KMS-11 (cell line): ENCODE results near the gene LZTS3.
A peak's percentile ranks its signal among the peaks of the same experiment; 100 is the strongest.

Source experiments
- H2AFZ ChIP-seq: fragments of 200-600 bp; sonication (generic); 2 replicates; pipeline ENCODE4 v1.6.1; 2016; ENCODE audit warnings: antibody characterized with exemption, mixed run types, low read depth
- H3K27ac ChIP-seq: fragments of 200-600 bp; sonication (generic); 2 replicates; pipeline ENCODE4 v1.6.1; 2016; ENCODE audit warnings: mild to moderate bottlenecking, mixed run types
- H3K27me3 ChIP-seq: fragments of 200-600 bp; sonication (generic); 2 replicates; pipeline ENCODE4 v1.6.1; 2017; ENCODE audit warnings: mild to moderate bottlenecking, low read depth, mixed run types, moderate library complexity; ENCODE audit not compliant: insufficient read depth
- H3K36me3 ChIP-seq: fragments of 200-600 bp; sonication (generic); 2 replicates; pipeline ENCODE4 v1.6.1; 2017; ENCODE audit warnings: mild to moderate bottlenecking, mixed run types; ENCODE audit not compliant: insufficient read depth
- H3K4me1 ChIP-seq: fragments of 200-600 bp; sonication (generic); 2 replicates; pipeline ENCODE4 v1.6.1; 2016; ENCODE audit warnings: mild to moderate bottlenecking, low read depth, mixed run types; ENCODE audit not compliant: poor library complexity, severe bottlenecking
- H3K4me2 ChIP-seq: fragments of 200-600 bp; sonication (generic); 2 replicates; pipeline ENCODE4 v1.7.0; 2016; ENCODE audit warnings: mild to moderate bottlenecking, mixed run types
- H3K4me3 ChIP-seq: fragments of 200-600 bp; sonication (generic); IDR thresholded peaks from 2 replicates; pipeline ENCODE4 v1.6.1; 2017; ENCODE audit warnings: low read depth, low read length, mixed read lengths; ENCODE audit not compliant: insufficient read depth
- H3K79me2 ChIP-seq: fragments of 200-600 bp; sonication (generic); 2 replicates; pipeline ENCODE4 v1.6.1; 2016; ENCODE audit warnings: low read depth, mixed run types; ENCODE audit not compliant: insufficient read depth
- H3K9ac ChIP-seq: fragments of 200-600 bp; sonication (generic); 2 replicates; pipeline ENCODE4 v1.6.1; 2016; ENCODE audit warnings: mild to moderate bottlenecking, mixed run types
- H4K20me1 ChIP-seq: fragments of 200-600 bp; sonication (generic); 2 replicates; pipeline ENCODE4 v1.6.1; 2016; ENCODE audit warnings: mild to moderate bottlenecking, mixed run types; ENCODE audit not compliant: insufficient read depth
- TF ChIP-seq, protein P1 (sequence below): fragments of 200-600 bp; sonication (generic); conservative IDR thresholded peaks from 2 replicates; pipeline ENCODE4 v1.6.1; 2017; ENCODE audit warnings: low read depth, mild to moderate bottlenecking, antibody characterized with exemption, low read length, moderate library complexity, mixed read lengths

Gene LZTS3

DNA sequence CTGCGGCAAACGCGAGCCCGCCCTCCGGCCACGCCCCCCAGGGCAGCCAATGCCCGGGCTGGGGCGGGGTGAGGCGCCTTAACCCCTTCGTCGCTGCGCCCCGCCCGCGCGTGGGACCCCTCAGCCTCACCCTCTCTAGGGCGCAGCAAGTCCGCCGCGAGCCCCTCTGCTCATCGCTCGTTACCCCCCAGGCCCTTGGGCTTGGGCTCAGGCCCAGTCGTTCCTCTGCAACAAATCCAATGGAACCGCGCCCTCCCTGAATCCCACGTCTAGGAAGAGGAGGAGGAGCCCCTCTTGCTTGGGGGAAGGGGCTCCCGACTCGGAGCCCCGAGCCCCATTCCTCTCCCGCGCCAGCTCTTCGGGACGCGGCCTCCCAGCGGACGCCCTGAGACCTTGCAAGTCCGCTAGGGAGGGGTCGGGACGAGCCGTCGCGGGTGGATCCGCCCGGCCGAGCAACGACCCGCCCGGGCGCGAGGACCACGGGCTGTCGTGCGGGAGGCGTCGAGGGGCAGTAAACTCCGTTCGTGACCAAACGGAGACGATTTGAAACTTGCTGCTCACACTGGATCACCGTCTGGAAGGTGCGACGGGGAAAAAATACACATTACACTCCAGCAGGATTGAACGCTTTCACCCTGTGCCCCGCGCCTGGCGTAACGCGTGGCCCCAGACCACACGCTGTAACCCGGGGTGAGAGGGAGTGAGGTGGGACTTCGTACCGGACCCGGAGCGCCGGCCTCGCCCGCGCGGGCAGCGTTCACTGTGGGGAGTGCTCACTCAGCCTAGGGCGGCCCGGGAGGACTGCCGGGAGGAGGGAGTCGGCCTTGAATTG, 477 bp upstream of the LZTS3 start:
- Histone ChIP-seq H3K4me2 (no peak overlapping the region), H4K20me1 (no peaks in the 10 kb centered on the region), H3K27me3 (no peaks in the 10 kb centered on the region), H3K4me1 (no peaks in the 10 kb centered on the region), H3K27ac (no peak overlapping the region), H3K4me3 (no peak overlapping the region), H3K79me2 (no peaks in the 10 kb centered on the region), H2AFZ (peak overlapping the region; percentile 87), H3K9ac (no peak overlapping the region; the same call in 1 of the 2 replicates), H3K36me3 (no peaks in the 10 kb centered on the region)
- TF ChIP-seq, protein P1, sequence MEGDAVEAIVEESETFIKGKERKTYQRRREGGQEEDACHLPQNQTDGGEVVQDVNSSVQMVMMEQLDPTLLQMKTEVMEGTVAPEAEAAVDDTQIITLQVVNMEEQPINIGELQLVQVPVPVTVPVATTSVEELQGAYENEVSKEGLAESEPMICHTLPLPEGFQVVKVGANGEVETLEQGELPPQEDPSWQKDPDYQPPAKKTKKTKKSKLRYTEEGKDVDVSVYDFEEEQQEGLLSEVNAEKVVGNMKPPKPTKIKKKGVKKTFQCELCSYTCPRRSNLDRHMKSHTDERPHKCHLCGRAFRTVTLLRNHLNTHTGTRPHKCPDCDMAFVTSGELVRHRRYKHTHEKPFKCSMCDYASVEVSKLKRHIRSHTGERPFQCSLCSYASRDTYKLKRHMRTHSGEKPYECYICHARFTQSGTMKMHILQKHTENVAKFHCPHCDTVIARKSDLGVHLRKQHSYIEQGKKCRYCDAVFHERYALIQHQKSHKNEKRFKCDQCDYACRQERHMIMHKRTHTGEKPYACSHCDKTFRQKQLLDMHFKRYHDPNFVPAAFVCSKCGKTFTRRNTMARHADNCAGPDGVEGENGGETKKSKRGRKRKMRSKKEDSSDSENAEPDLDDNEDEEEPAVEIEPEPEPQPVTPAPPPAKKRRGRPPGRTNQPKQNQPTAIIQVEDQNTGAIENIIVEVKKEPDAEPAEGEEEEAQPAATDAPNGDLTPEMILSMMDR, result no peak

DNA sequence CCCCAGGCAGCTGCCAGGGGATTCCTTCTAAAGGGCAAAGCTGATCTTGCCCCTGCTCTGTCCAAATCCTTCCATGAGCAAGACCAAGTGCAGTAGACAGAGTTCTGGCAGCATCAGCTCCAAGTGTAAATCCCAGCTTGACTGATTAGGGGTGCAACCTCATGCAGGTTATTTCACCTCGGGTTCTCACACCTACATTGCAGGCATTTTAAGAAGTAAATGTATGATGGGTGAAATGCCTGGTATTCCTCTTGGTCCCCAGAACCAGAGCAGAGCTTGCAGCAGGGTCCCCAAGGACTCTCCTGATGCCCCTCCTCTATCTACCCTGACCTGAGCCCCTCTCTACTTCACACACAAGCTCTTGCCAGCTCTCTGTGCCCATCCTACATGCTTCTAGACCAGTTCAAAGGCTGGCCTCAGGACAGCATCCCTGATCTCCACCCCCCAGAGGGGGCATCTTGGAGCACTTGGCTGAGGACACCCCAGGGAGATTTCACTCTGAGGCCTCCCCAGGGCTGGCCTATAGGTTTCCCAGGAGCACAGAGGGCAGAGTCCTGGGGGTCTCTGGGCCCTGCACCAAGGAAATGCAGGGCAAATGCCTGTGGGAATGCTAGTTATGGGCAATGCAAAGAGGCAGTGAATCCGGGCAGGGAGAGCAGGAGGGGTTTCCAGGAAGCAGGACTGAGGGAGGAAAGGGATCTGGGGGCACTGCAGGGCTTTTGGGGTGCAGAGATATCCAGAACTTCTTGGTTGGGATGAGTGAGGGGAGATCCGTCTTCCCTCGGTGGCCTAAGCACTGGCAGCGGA, 1.0 kb downstream of the LZTS3 start:
- TF ChIP-seq, protein P1, result no peak
- Histone ChIP-seq H3K27ac (no peak overlapping the region), H3K4me3 (no peak overlapping the region), H3K36me3 (no peaks in the 10 kb centered on the region), H2AFZ (peak overlapping the region; percentile 26; the same call in 1 of the 2 replicates), H3K27me3 (no peaks in the 10 kb centered on the region), H3K9ac (no peak overlapping the region), H3K79me2 (no peaks in the 10 kb centered on the region), H3K4me1 (no peaks in the 10 kb centered on the region), H4K20me1 (no peaks in the 10 kb centered on the region), H3K4me2 (no peak overlapping the region)

DNA sequence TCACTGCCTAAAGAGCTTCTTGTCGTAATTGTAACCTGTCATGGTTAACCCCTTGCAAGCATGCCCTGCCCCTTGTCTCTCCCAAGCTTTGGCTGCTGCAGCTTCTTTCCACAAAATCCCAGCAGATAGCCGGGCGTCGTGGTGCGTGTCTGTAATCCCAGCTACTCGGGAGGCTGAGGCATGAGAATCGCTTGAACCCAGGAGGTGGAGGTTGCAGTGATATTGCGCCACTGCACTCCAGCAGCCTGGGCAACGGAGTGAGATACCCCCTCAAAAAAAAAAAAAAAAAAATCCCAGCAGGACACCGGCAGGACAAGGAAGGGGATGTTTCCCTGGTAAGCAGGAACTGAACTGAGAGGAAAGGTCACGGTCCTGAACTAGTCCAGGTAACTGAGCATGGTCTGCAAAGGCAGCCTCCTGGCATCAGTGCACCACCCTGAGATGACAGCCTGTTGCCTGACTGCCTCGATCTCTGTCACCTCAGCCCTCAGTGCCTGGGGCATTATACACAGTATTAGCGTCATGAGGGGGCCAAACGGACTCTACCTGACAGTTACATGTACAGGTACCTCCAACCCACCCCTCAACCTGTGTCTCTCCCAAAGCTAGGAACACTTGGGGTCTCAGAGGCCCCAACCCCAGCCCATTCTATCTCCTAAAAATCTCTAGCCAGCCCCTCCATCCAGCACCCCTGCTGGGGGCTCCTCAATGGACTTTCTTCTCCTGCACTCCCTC, 1.8 kb downstream of the LZTS3 start:
- Histone ChIP-seq H3K4me1 (no peaks in the 10 kb centered on the region), H4K20me1 (no peaks in the 10 kb centered on the region), H3K4me2 (no peak overlapping the region), H3K4me3 (no peak overlapping the region), H3K79me2 (no peaks in the 10 kb centered on the region), H3K27ac (no peak overlapping the region), H3K9ac (no peak overlapping the region), H3K36me3 (no peaks in the 10 kb centered on the region), H3K27me3 (no peaks in the 10 kb centered on the region), H2AFZ (no peak overlapping the region)
- TF ChIP-seq, protein P1, result no peak

DNA sequence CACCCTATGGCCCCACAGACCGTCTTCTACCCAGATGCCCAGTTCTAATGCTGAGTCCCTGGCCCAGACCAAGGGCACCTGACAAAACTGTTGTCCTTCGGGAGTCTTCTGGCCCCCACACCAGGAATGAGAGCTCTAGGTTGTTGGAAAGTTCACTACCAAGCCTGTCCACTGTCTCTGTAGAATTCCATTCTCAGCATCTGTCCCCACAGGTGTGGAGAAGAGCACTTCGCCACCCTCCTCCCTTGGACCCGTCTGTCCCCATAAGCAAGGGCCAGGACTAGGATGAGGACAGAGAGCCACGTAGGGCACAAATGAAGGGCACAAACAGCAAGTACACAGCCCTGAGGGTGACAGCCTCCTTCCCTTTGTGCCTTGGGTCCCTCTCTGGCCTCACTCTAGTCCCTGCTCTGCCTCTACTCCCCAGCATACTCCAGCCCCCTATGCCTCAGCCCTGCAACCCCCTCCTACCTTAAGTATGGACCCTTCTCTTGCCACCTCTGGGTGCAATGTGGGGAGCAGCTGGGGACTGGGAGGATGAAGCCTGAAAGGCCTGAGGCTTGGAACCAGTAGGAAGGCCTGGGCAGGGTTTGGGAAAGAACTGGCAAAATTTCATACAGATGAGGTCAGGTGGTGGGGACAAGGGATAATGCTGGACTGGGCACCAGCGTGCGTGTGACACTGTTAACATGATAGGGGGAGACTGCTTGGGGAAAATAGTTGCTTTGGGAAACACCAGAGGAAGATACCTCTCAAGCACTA, 4.3 kb downstream of the LZTS3 start:
- Histone ChIP-seq H3K4me1 (no peaks in the 10 kb centered on the region), H3K36me3 (no peaks in the 10 kb centered on the region), H3K9ac (no peak overlapping the region), H3K79me2 (no peaks in the 10 kb centered on the region), H4K20me1 (no peaks in the 10 kb centered on the region), H2AFZ (no peak overlapping the region), H3K27me3 (no peaks in the 10 kb centered on the region), H3K4me2 (no peak overlapping the region), H3K4me3 (no peak overlapping the region), H3K27ac (no peak overlapping the region)
- TF ChIP-seq, protein P1, result no peak
